B cell (primary cell): ENCODE data around the gene TBCD. TPM values are rescaled to one million over a fixed set of nuclear protein-coding genes. Genes with fewer than 3 reads are reported as not detected.

Experiments used
- ATAC-seq: fragments of 200-7000 bp; cut with Tn5 transposase; one replicate; pipeline ENCODE4 v1.10.0; 2021; ENCODE audit warnings: low read depth, mild to moderate bottlenecking, moderate number of reproducible peaks, moderate library complexity
- CTCF ChIA-PET: fragments of 350-600 bp; sonication (Branson Sonifier 250); formaldehyde crosslinking; loops from one replicate; lab custom pipeline; 2021; ENCODE audit warnings: antibody characterized with exemption, inconsistent platforms; lab: Charles Lee
- POLR2A ChIA-PET: fragments of 350-600 bp; sonication (Branson Sonifier 250); formaldehyde crosslinking; loops from one replicate; lab custom pipeline; 2021; ENCODE audit warnings: antibody characterized with exemption; lab: Charles Lee
- DNase-seq: peaks from one replicate; pipeline ENCODE4 v3.0.0; 2013
- H2AFZ ChIP-seq: 2 replicates; pipeline ENCODE4 v1.6.1; 2012; ENCODE audit warnings: mild to moderate bottlenecking, low read depth, low read length; ENCODE audit not compliant: insufficient read depth, poor library complexity, severe bottlenecking
- H3K27ac ChIP-seq, 2 donors: 1 replicate in 1 of 2; 2 replicates in 1 of 2; pipeline ENCODE4 v1.5.1; 2012 to 2013; ENCODE audit warnings: low read length in 2 of 2, mild to moderate bottlenecking in 2 of 2, moderate library complexity in 1 of 2
- H3K27me3 ChIP-seq, 4 experiments: fragments of 200-600 bp in 1 of 4; sonication (generic) in 1 of 4; replicated peaks in 1 of 4; 1 replicate in 2 of 4; 2 replicates in 2 of 4; pipeline versions ENCODE4 v1.6.1 to v1.7.0; 2013 to 2016; ENCODE audit warnings: low read length in 3 of 4, mild to moderate bottlenecking in 2 of 4, mixed read lengths in 1 of 4, moderate library complexity in 1 of 4; ENCODE audit not compliant: insufficient read depth in 4 of 4, control insufficient read depth in 3 of 4; ENCODE audit errors: control extremely low read depth in 1 of 4
- H3K36me3 ChIP-seq, 2 experiments: replicated peaks in 1 of 2; 1 replicate in 1 of 2; 2 replicates in 1 of 2; pipeline versions ENCODE4 v1.6.1 to v1.7.1; 2013; ENCODE audit warnings: low read length in 1 of 2; ENCODE audit not compliant: insufficient read depth in 2 of 2, control insufficient read depth in 1 of 2; ENCODE audit errors: control extremely low read depth in 1 of 2, extremely low read depth in 1 of 2
- H3K4me1 ChIP-seq, 2 donors: fragments of 200-600 bp in 1 of 2; sonication (generic) in 1 of 2; 1 replicate in 1 of 2; 2 replicates in 1 of 2; pipeline versions ENCODE4 v1.5.1 to v1.6.1; 2013 to 2017; ENCODE audit warnings: low read length in 2 of 2; ENCODE audit not compliant: control insufficient read depth in 2 of 2, insufficient read depth in 2 of 2
- H3K4me2 ChIP-seq: replicated peaks from 2 replicates; pipeline ENCODE3; 2012; ENCODE audit warnings: mild to moderate bottlenecking, low read depth, low read length; ENCODE audit not compliant: poor library complexity, severe bottlenecking
- H3K4me3 ChIP-seq, 5 experiments: fragments of 200-600 bp in 1 of 5; sonication (generic) in 1 of 5; 1 replicate in 3 of 5; 2 replicates in 2 of 5; pipeline versions ENCODE4 v1.5.1 to v1.7.0; 2011 to 2016; ENCODE audit warnings: low read length in 4 of 5, mild to moderate bottlenecking in 4 of 5, low read depth in 2 of 5, control low read depth in 1 of 5, moderate library complexity in 1 of 5; ENCODE audit not compliant: insufficient read depth in 1 of 5; ENCODE audit errors: control extremely low read depth in 1 of 5, extremely low read depth in 1 of 5
- H3K79me2 ChIP-seq: fragments of 200-600 bp; sonication (generic); one replicate; pipeline ENCODE4 v1.6.0; 2016; ENCODE audit warnings: low read length; ENCODE audit not compliant: control insufficient read depth, insufficient read depth
- H3K9ac ChIP-seq: fragments of 200-600 bp; sonication (generic); 2 replicates; pipeline ENCODE4 v1.6.1; 2017; ENCODE audit warnings: mild to moderate bottlenecking, low read length, moderate library complexity
- H3K9me3 ChIP-seq, 3 donors: one replicate each; pipeline versions ENCODE4 v1.6.1 to v1.7.1; 2013; ENCODE audit warnings: low read length in 2 of 3; ENCODE audit not compliant: control insufficient read depth in 2 of 3, insufficient read depth in 1 of 3; ENCODE audit errors: control extremely low read depth in 1 of 3
- H4K20me1 ChIP-seq: 2 replicates; pipeline ENCODE4 v1.6.0; 2012; ENCODE audit warnings: mild to moderate bottlenecking, low read length; ENCODE audit not compliant: insufficient read depth, control insufficient read depth, poor library complexity, severe bottlenecking
- H3K27ac Mint-ChIP-seq: one replicate; pipeline ENCODE4 v1.8.0; 2021; ENCODE audit warnings: mixed read lengths
- H3K27me3 Mint-ChIP-seq: one replicate; pipeline ENCODE4 v1.8.0; 2021; ENCODE audit warnings: mixed read lengths
- H3K4me1 Mint-ChIP-seq: one replicate; pipeline ENCODE4 v1.8.0; 2021; ENCODE audit warnings: mixed read lengths
- H3K4me3 Mint-ChIP-seq: one replicate; pipeline ENCODE4 v1.8.0; 2021; ENCODE audit warnings: mixed read lengths
- H3K9me3 Mint-ChIP-seq: one replicate; pipeline ENCODE4 v1.8.0; 2022; ENCODE audit warnings: mixed read lengths; ENCODE audit not compliant: insufficient read depth
- CTCF ChIP-seq: fragments of 200-600 bp; IDR thresholded peaks from one replicate; pipeline ENCODE4 v1.8.0; 2022; ENCODE audit warnings: antibody characterized with exemption, mild to moderate bottlenecking
- EZH2 ChIP-seq: IDR thresholded peaks from 2 replicates; pipeline ENCODE4 v1.6.1; 2012; ENCODE audit warnings: borderline replicate concordance, low read depth, mild to moderate bottlenecking, moderate library complexity, low read length; ENCODE audit not compliant: insufficient read depth, poor library complexity, severe bottlenecking
- WGBS: methylation state at CpG from one replicate; pipeline ENCODE4 v1.1.5; 2013; ENCODE audit warnings: missing lambda C conversion rate; ENCODE audit not compliant: insufficient coverage; 5-methylcytosine and 5-hydroxymethylcytosine counted together
- intact Hi-C: fragments of 100-400 bp; cut with micrococcal nuclease; formaldehyde crosslinking; loops from one replicate; pipeline ENCODE4 v1.10.0; 2022
- polyA plus RNA-seq: library from polyadenylated mRNA; depleted of rRNA; stranded (reverse); fragments of >200 nt; gene quantifications from 2 replicates; pipeline ENCODE4 v1.2.3, GENCODE V29; 2012
- total RNA-seq, 2 donors: library from RNA; stranded (reverse); fragments of 120-200 nt in 1 of 2; gene quantifications; 1 replicate in 1 of 2; 2 replicates in 1 of 2; pipeline versions ENCODE4 v1.2.3 to v1.2.4, GENCODE V29; 2013 to 2022

The TBCD gene
- total and polyA plus RNA-seq, 2 donors (not counting 1 experiment from before 2014, with no cell fraction given): 60.8 to 101 TPM

- TF ChIP-seq EZH2 (no peak), CTCF (no peak)
- Histone ChIP-seq H3K9ac (no peak overlapping the region), H3K27ac (no peak overlapping the region), H3K4me3 (no peak overlapping the region), H3K36me3 (peaks cover 0 to 43% of the 10 kb centered on the region in 2 experiments), H3K79me2 (no peaks in the 10 kb centered on the region), H3K27me3 (no peaks in the 10 kb centered on the region), H3K9me3 (peaks cover 3 to 42% (median 30%) of the 10 kb centered on the region in 3 donors), H2AFZ (no peak overlapping the region), H3K4me2 (no peak overlapping the region), H4K20me1 (no peaks in the 10 kb centered on the region), H3K4me1 (no peaks in the 10 kb centered on the region)
- DNase-seq (no peak), ATAC-seq (no peak)
- Mint-ChIP-seq H3K9me3 (peaks cover 26% of the 10 kb centered on the region), H3K4me1 (no peaks in the 10 kb centered on the region), H3K27me3 (no peaks in the 10 kb centered on the region), H3K27ac (no peak overlapping the region), H3K4me3 (no peak overlapping the region)
- ChIA-PET POLR2A (no interaction called here), CTCF (no interaction called here)
- 96% methylated on average over 7 of the region's 8 CpGs for WGBS
- intact Hi-C loops: no loop called here
These were observed 191.9 kb downstream of the TBCD start for GRCh38 chr17:82943751-82944150.

GRCh38 chr17:82944990-82945389 is 193.1 kb downstream of the TBCD start:
- Histone ChIP-seq H3K9ac (no peak overlapping the region), H3K9me3 (peaks cover 3 to 47% (median 30%) of the 10 kb centered on the region in 3 donors), H4K20me1 (no peaks in the 10 kb centered on the region), H3K4me2 (no peak overlapping the region), H3K4me3 (no peak overlapping the region), H2AFZ (no peak overlapping the region), H3K27ac (no peak overlapping the region), H3K36me3 (peaks cover 0 to 38% of the 10 kb centered on the region in 2 experiments), H3K27me3 (no peaks in the 10 kb centered on the region), H3K79me2 (no peaks in the 10 kb centered on the region), H3K4me1 (no peaks in the 10 kb centered on the region)
- ChIA-PET POLR2A (no interaction called here), CTCF (no interaction called here)
- Mint-ChIP-seq H3K27me3 (no peaks in the 10 kb centered on the region), H3K4me1 (no peaks in the 10 kb centered on the region), H3K27ac (no peak overlapping the region), H3K9me3 (peaks cover 26% of the 10 kb centered on the region), H3K4me3 (no peak overlapping the region)
- no peak for DNase-seq
- ATAC-seq: no peak
- TF ChIP-seq EZH2 (no peak), CTCF (no peak)
- intact Hi-C loops: no loop called here
